ENCODE data around the gene PROK2.

The PROK2 gene

DNA sequence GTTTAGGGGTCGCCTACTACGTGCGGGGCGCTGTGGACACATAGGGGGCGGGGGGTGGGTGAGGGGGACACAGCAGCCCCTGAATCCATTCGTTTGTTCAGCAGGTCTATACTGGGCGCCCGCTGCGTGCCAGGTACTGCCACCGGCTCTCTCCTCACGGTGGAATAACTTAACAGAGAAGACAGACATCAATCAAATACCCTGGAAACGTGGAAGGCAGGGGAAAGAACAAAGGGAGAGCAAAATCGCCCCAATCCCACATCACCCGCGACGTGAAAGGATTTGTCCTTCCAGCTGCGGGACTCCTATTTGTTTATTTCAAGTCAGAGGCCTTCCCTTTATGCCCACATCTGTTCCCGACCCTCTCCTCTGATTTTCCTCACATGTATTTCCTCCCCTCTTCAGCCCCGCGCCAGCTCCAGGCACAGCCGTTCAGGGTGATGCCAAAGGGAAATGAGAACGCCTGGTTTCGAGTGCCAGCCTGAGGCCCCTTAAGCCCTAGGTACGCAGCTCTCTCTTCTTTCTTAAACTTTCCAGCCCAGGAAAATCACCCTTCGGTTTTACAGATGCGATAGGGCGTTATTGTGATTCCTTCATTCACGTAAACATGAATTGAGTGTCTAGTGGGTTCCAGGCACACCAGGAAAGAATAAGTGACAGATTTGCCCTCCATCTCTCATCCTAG, 726 bp upstream of the PROK2 start:
- Histone ChIP-seq H3K18ac (ENCODE audit: low read length) (no peak overlapping the region), H4K8ac (ENCODE audit: low read depth, low read length) (no peak overlapping the region), H2AFZ (ENCODE audit: insufficient read depth, low read length, poor library complexity) (no peak overlapping the region), H3K14ac (ENCODE audit: low read length) (no peak overlapping the region), H3K4ac (ENCODE audit: low read depth, low read length) (no peak overlapping the region), H3K27ac (ENCODE audit: low read depth, low read length) (no peak overlapping the region), H2BK5ac (ENCODE audit: low read depth, low read length, poor library complexity) (no peak overlapping the region), H3K9me3 (ENCODE audit: insufficient read depth, low read depth, low read length) (peaks cover 4% of the 10 kb centered on the region), H3K79me1 (ENCODE audit: low read length) (no peaks in the 10 kb centered on the region), H2AK5ac (ENCODE audit: low read length) (no peak overlapping the region), H3K4me3 (ENCODE audit: low read depth, low read length) (no peak overlapping the region), H3K4me2 (ENCODE audit: low read length) (peak overlapping the region; percentile 79), H3K4me1 (ENCODE audit: control insufficient read depth in 1 of 2, insufficient read depth in 2 of 2, low read length in 2 of 2) (peaks cover 8 to 14% of the 10 kb centered on the region in 2 experiments), H2BK12ac (ENCODE audit: low read length) (no peak overlapping the region), H4K91ac (ENCODE audit: low read depth, low read length) (no peak overlapping the region), H3K9ac (ENCODE audit: low read length) (no peak overlapping the region), H2BK120ac (ENCODE audit: insufficient read depth, low read length, poor library complexity) (no peak overlapping the region), H4K12ac (ENCODE audit: low read depth, low read length) (no peak overlapping the region), H3K79me2 (ENCODE audit: control insufficient read depth, insufficient read depth, low read length, poor library complexity) (no peaks in the 10 kb centered on the region), H3K27me3 (ENCODE audit: insufficient read depth, low read length) (peaks cover 24% of the 10 kb centered on the region), H3K36me3 (ENCODE audit: control insufficient read depth in 1 of 2, insufficient read depth in 2 of 2, low read length in 2 of 2) (no peaks in the 10 kb centered on the region), H3K23ac (ENCODE audit: low read length) (no peak overlapping the region)
- DNase-seq: no peak
- no CpG with 5 or more reads among the region's 28 CpGs for WGBS (ENCODE audit: extremely low coverage, insufficient coverage, insufficient read length)

DNA sequence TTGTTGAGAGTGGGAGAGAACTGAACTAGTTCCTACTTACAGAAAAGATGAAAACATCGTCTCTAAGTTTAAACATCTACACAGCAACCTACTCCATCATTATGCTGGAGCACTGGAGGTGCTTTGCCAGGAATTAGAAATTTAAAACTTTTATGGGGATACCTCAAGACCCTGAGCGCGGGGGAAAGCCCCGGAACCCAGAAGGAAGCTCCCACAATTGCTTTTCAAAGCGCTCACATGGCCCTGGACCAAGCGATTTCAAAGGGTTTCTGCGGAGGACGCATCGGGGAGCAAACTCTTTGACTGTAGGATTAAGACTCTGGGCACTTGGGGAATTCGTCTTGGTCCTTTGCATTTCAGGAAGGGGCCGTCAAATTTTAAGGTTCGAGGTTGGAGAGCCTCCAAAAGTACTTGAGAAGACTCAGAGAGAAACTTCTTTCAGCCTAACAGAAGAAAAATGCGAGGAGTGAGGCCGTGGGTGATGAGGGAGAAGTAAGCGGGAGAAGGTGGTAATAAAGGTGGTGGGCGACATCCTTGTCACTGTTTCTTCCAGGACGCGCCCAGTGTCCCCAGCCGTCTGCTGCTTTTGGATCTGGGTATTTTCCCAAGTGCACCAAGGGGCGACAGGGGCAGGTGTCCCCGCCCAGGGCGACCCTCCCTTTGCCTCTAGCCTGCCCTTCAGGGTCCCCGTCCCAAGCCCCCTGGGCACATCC, 591 bp downstream of the PROK2 start:
- Histone ChIP-seq H2BK120ac (ENCODE audit: insufficient read depth, low read length, poor library complexity) (no peak overlapping the region), H3K27me3 (ENCODE audit: insufficient read depth, low read length) (peaks cover 24% of the 10 kb centered on the region), H3K79me2 (ENCODE audit: control insufficient read depth, insufficient read depth, low read length, poor library complexity) (no peaks in the 10 kb centered on the region), H3K9me3 (ENCODE audit: insufficient read depth, low read depth, low read length) (peaks cover 4% of the 10 kb centered on the region), H3K18ac (ENCODE audit: low read length) (no peak overlapping the region), H4K8ac (ENCODE audit: low read depth, low read length) (no peak overlapping the region), H3K4me3 (ENCODE audit: low read depth, low read length) (peak overlapping the region; percentile 52), H3K4me2 (ENCODE audit: low read length) (peak overlapping the region; percentile 79), H3K4ac (ENCODE audit: low read depth, low read length) (no peak overlapping the region), H2AFZ (ENCODE audit: insufficient read depth, low read length, poor library complexity) (no peak overlapping the region), H2BK5ac (ENCODE audit: low read depth, low read length, poor library complexity) (no peak overlapping the region), H2AK5ac (ENCODE audit: low read length) (no peak overlapping the region), H4K12ac (ENCODE audit: low read depth, low read length) (no peak overlapping the region), H3K27ac (ENCODE audit: low read depth, low read length) (no peak overlapping the region), H3K23ac (ENCODE audit: low read length) (no peak overlapping the region), H3K36me3 (ENCODE audit: control insufficient read depth in 1 of 2, insufficient read depth in 2 of 2, low read length in 2 of 2) (no peaks in the 10 kb centered on the region), H4K91ac (ENCODE audit: low read depth, low read length) (no peak overlapping the region), H3K14ac (ENCODE audit: low read length) (no peak overlapping the region), H3K9ac (ENCODE audit: low read length) (no peak overlapping the region), H3K4me1 (ENCODE audit: control insufficient read depth in 1 of 2, insufficient read depth in 2 of 2, low read length in 2 of 2) (peaks cover 8 to 11% of the 10 kb centered on the region in 2 experiments), H2BK12ac (ENCODE audit: low read length) (no peak overlapping the region), H3K79me1 (ENCODE audit: low read length) (no peaks in the 10 kb centered on the region)
- no CpG with 5 or more reads among the region's 23 CpGs for WGBS (ENCODE audit: extremely low coverage, insufficient coverage, insufficient read length)
- DNase-seq: no peak

DNA sequence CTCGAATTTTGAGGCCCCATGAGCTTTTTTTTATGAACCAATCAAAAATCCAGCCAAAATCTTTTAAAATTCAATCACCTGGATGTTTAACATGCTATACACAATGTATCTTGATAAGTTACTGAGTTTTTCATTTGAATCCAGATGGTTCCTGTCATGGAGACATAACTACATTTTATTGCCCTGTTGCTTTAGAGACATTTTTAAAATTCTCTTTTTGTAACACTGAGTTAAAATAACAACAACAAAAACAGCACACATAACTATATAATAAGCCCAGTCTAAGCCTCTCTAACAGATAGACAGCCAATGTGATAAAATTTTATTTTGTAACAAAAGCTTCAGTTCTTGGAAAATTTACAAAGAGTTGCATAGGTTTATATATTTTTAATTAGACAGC, 1.8 kb downstream of the PROK2 start:
- H3K14ac ChIP-seq (ENCODE audit: low read length): no peak overlapping the region
- H3K27me3 ChIP-seq (ENCODE audit: insufficient read depth, low read length): peaks cover 24% of the 10 kb centered on the region
- DNase-seq: no peak
- no peak overlapping the region for H3K4ac ChIP-seq (ENCODE audit: low read depth, low read length)
- no peak overlapping the region for H3K4me3 ChIP-seq (ENCODE audit: low read depth, low read length)
- no peak overlapping the region for H3K23ac ChIP-seq (ENCODE audit: low read length)
- H4K91ac ChIP-seq (ENCODE audit: low read depth, low read length): no peak overlapping the region
- no peaks in the 10 kb centered on the region for H3K79me2 ChIP-seq (ENCODE audit: control insufficient read depth, insufficient read depth, low read length, poor library complexity)
- H3K79me1 ChIP-seq (ENCODE audit: low read length): no peaks in the 10 kb centered on the region
- no peak overlapping the region for H2AFZ ChIP-seq (ENCODE audit: insufficient read depth, low read length, poor library complexity)
- no peak overlapping the region for H3K18ac ChIP-seq (ENCODE audit: low read length)
- no CpG with 5 or more reads among the region's 1 CpG for WGBS (ENCODE audit: extremely low coverage, insufficient coverage, insufficient read length)
- peaks cover 4% of the 10 kb centered on the region for H3K9me3 ChIP-seq (ENCODE audit: insufficient read depth, low read depth, low read length)
- H3K4me2 ChIP-seq (ENCODE audit: low read length): no peak overlapping the region
- H4K12ac ChIP-seq (ENCODE audit: low read depth, low read length): no peak overlapping the region
- H2BK120ac ChIP-seq (ENCODE audit: insufficient read depth, low read length, poor library complexity): no peak overlapping the region
- no peak overlapping the region for H2BK12ac ChIP-seq (ENCODE audit: low read length)
- H3K36me3 ChIP-seq (ENCODE audit: control insufficient read depth in 1 of 2, insufficient read depth in 2 of 2, low read length in 2 of 2): no peaks in the 10 kb centered on the region
- peaks cover 8 to 11% of the 10 kb centered on the region in 2 experiments for H3K4me1 ChIP-seq (ENCODE audit: control insufficient read depth in 1 of 2, insufficient read depth in 2 of 2, low read length in 2 of 2)
- H4K8ac ChIP-seq (ENCODE audit: low read depth, low read length): no peak overlapping the region
- H3K27ac ChIP-seq (ENCODE audit: low read depth, low read length): no peak overlapping the region
- H2BK5ac ChIP-seq (ENCODE audit: low read depth, low read length, poor library complexity): no peak overlapping the region
- no peak overlapping the region for H3K9ac ChIP-seq (ENCODE audit: low read length)
- no peak overlapping the region for H2AK5ac ChIP-seq (ENCODE audit: low read length)

DNA sequence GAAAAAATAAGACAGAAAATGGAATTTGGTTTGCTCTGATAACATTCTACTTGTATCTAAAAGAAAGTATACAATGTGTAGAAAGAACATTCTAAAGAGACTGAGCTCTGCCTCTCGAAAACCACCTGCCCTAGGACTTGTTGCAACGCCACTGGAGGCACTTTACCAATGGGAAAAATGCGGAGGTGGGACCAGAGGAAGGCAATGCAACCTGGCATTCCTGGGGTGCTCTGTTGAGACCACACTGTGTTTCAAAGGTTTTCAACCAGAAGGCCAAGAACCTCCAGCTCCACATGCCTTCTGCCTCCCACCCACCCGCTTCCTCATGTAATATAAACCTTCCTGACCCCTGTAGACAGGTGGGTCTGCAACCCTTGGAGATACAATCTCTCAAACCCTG, 4.5 kb downstream of the PROK2 start:
- H3K79me2 ChIP-seq (ENCODE audit: control insufficient read depth, insufficient read depth, low read length, poor library complexity): no peaks in the 10 kb centered on the region
- no peak overlapping the region for H2AK5ac ChIP-seq (ENCODE audit: low read length)
- no peak overlapping the region for H4K8ac ChIP-seq (ENCODE audit: low read depth, low read length)
- H3K27ac ChIP-seq (ENCODE audit: low read depth, low read length): no peak overlapping the region
- peaks cover 15% of the 10 kb centered on the region for H3K27me3 ChIP-seq (ENCODE audit: insufficient read depth, low read length)
- no peak overlapping the region for H3K23ac ChIP-seq (ENCODE audit: low read length)
- H3K14ac ChIP-seq (ENCODE audit: low read length): no peak overlapping the region
- H2BK120ac ChIP-seq (ENCODE audit: insufficient read depth, low read length, poor library complexity): no peak overlapping the region
- H3K4me3 ChIP-seq (ENCODE audit: low read depth, low read length): no peak overlapping the region
- H4K12ac ChIP-seq (ENCODE audit: low read depth, low read length): no peak overlapping the region
- H3K18ac ChIP-seq (ENCODE audit: low read length): no peak overlapping the region
- no peaks in the 10 kb centered on the region for H3K36me3 ChIP-seq (ENCODE audit: control insufficient read depth in 1 of 2, insufficient read depth in 2 of 2, low read length in 2 of 2)
- DNase-seq: no peak
- H2AFZ ChIP-seq (ENCODE audit: insufficient read depth, low read length, poor library complexity): no peak overlapping the region
- no peaks in the 10 kb centered on the region for H3K79me1 ChIP-seq (ENCODE audit: low read length)
- WGBS (ENCODE audit: extremely low coverage, insufficient coverage, insufficient read length): no CpG with 5 or more reads among the region's 4 CpGs
- peaks cover 8 to 10% of the 10 kb centered on the region in 2 experiments for H3K4me1 ChIP-seq (ENCODE audit: control insufficient read depth in 1 of 2, insufficient read depth in 2 of 2, low read length in 2 of 2)
- peaks cover 4% of the 10 kb centered on the region for H3K9me3 ChIP-seq (ENCODE audit: insufficient read depth, low read depth, low read length)
- H3K4me2 ChIP-seq (ENCODE audit: low read length): no peak overlapping the region
- H2BK5ac ChIP-seq (ENCODE audit: low read depth, low read length, poor library complexity): no peak overlapping the region
- no peak overlapping the region for H2BK12ac ChIP-seq (ENCODE audit: low read length)
- no peak overlapping the region for H4K91ac ChIP-seq (ENCODE audit: low read depth, low read length)
- H3K9ac ChIP-seq (ENCODE audit: low read length): no peak overlapping the region
- no peak overlapping the region for H3K4ac ChIP-seq (ENCODE audit: low read depth, low read length)

All from trophoblast cell (in vitro differentiated cells and primary cell).